ENCODE results near the gene ANXA6. TPM values are rescaled to one million over a fixed set of nuclear protein-coding genes. Genes with fewer than 3 reads are reported as not detected.

Gene ANXA6
- total and polyA plus RNA-seq, 10 of the 15 experiments (the other 5 are each of a cell fraction or from before 2014, with no cell fraction given), result 44.0 to 571 (median 465) TPM

- TF ChIP-seq RAD21 (IDR thresholded peaks at IDR 0.05; ENCODE audit: insufficient read depth, low read depth, low read length) (peak; percentile 100), IKZF1 (conservative IDR thresholded peaks at IDR 0.05) (peak; percentile 65), EGR1 (IDR thresholded peaks at IDR 0.05; ENCODE audit: borderline replicate concordance in 1 of 2, low read depth in 2 of 2, low read length in 2 of 2) (no peak), IKZF2 (IDR thresholded peaks at IDR 0.05) (peak in 1 of 2 experiments; percentile 36; a peak in 1 of 4 replicates), ATF3 (IDR thresholded peaks at IDR 0.05; ENCODE audit: borderline replicate concordance, extremely low read depth, low read depth, low read length) (0 out of 2 replicates have a peak, but pooled peaks have one; percentile 14), SIX5 (IDR thresholded peaks at IDR 0.05; ENCODE audit: low read depth, low read length, severe bottlenecking) (no peak), MLLT1 (IDR thresholded peaks at IDR 0.05) (no peak), MEF2A (IDR thresholded peaks at IDR 0.05; ENCODE audit: insufficient read depth, low read depth, low read length) (0 out of 2 replicates have a peak, but pooled peaks have one; percentile 16), CTCF (IDR thresholded peaks at IDR 0.05 in 2 of 3, conservative IDR thresholded peaks at IDR 0.05 in 1 of 3; ENCODE audit: control insufficient read depth in 2 of 3, extremely low read depth in 1 of 3, insufficient read depth in 1 of 3, low read depth in 3 of 3, low read length in 3 of 3) (peak; percentile 87 to 98 (median 92); a peak in 5 of 6 replicates), SKIL (IDR thresholded peaks at IDR 0.05; ENCODE audit: low read depth, poor library complexity, severe bottlenecking) (peak; percentile 51)
Measured at GRCh38 chr5:151164687-151165392, 7.3 kb upstream of the ANXA6 start (continued).
